ENCODE measurements around the gene FNTB. TPM values are rescaled to one million over a fixed set of nuclear protein-coding genes. Genes with fewer than 3 reads are reported as not detected.

The FNTB gene
- total and polyA plus RNA-seq, 2 of the 8 experiments (the other 6 are each of a cell fraction or from before 2014, with no cell fraction given), result 16.0 to 20.7 TPM

Small RNA genes within 50 kb of the gene (microRNA-seq; reads per million reads assigned to microRNA genes)
- 0.20 to 0.46 reads per million in 2 experiments for gene MIR4706 (ENCODE audit: borderline microRNAs expressed in 2 of 2, borderline number of aligned reads in 2 of 2, borderline replicate concordance in 1 of 2)

Small RNA genes within 50 kb of the gene (small RNA-seq; reads per million reads assigned to genes)
- gene MIR4706 (ENCODE audit: insufficient read depth), result not detected

Other genes with a start within 250 kb of the FNTB start
- 2.4 and 2.7 TPM in 2 replicates for gene SPTB, start 107.0 kb upstream of the FNTB start, total RNA-seq (2021; fragmentation: NEBNext Ultra II Directional; extraction: Animal tissue kit (Norgen Biotek cat#: 25700))
- 0.30 and 0.60 TPM in 2 replicates for gene SPTB, start 107.0 kb upstream of the FNTB start, polyA plus RNA-seq (2011; rRNA removed)
- gene CHURC1, start 72.4 kb upstream of the FNTB start, total RNA-seq (2021; fragmentation: NEBNext Ultra II Directional; extraction: Animal tissue kit (Norgen Biotek cat#: 25700)), result 50.2 and 55.6 TPM in 2 replicates
- gene CHURC1, start 72.4 kb upstream of the FNTB start, polyA plus RNA-seq (2011; rRNA removed), result 44.8 and 59.3 TPM in 2 replicates
- gene GPX2, start 44.1 kb upstream of the FNTB start, total RNA-seq (2021; fragmentation: NEBNext Ultra II Directional; extraction: Animal tissue kit (Norgen Biotek cat#: 25700)), result 0.30 and 0.50 TPM in 2 replicates
- 0.49 and 0.89 TPM in 2 replicates for gene GPX2, start 44.1 kb upstream of the FNTB start, polyA plus RNA-seq (2011; rRNA removed)
- gene RAB15, start 14.6 kb upstream of the FNTB start, total RNA-seq (2021; fragmentation: NEBNext Ultra II Directional; extraction: Animal tissue kit (Norgen Biotek cat#: 25700)), result 58.1 and 59.2 TPM in 2 replicates
- 38.8 and 63.4 TPM in 2 replicates for gene RAB15, start 14.6 kb upstream of the FNTB start, polyA plus RNA-seq (2011; rRNA removed)
- gene MAX, start 115.6 kb downstream of the FNTB start, total RNA-seq (2021; fragmentation: NEBNext Ultra II Directional; extraction: Animal tissue kit (Norgen Biotek cat#: 25700)), result 65.1 and 68.3 TPM in 2 replicates
- gene MAX, start 115.6 kb downstream of the FNTB start, polyA plus RNA-seq (2011; rRNA removed), result 35.8 and 36.9 TPM in 2 replicates